ENCODE data around the gene STOX2.

The STOX2 gene

DNA sequence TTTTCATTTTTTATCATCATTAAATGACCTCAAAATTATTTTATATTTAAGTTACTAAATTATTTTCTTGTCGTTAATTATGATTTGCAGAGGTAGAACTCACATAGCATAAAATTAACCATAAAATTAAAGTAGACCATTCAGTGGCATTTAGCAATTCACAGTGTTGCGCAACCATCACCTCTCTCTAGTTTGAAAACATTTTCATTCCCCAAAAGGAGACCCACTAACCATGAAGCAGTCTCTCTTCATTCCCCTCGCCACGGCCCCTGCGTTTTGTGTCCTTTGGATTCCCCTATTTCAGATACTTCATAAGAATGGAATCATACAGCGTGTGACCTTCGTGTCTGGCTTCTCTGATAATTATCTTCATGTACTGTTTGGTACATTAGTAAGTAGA lies 157.7 kb downstream of the STOX2 start (continued):
- TF ChIP-seq ARNTL (CRISPR knock-in tag; IDR thresholded peaks at IDR 0.05; ENCODE audit: borderline replicate concordance, low read depth) (no peak), ZFP30 (CRISPR knock-in tag; IDR thresholded peaks at IDR 0.05) (no peak), ZFP3 (CRISPR knock-in tag; IDR thresholded peaks at IDR 0.05) (no peak), ISL1 (CRISPR knock-in tag; IDR thresholded peaks at IDR 0.05) (no peak), CSDC2 (CRISPR knock-in tag; IDR thresholded peaks at IDR 0.05) (no peak), PPARA (CRISPR knock-in tag; IDR thresholded peaks at IDR 0.05; ENCODE audit: borderline replicate concordance) (no peak), BACH2 (CRISPR knock-in tag; IDR thresholded peaks at IDR 0.05; ENCODE audit: borderline replicate concordance) (no peak)

DNA sequence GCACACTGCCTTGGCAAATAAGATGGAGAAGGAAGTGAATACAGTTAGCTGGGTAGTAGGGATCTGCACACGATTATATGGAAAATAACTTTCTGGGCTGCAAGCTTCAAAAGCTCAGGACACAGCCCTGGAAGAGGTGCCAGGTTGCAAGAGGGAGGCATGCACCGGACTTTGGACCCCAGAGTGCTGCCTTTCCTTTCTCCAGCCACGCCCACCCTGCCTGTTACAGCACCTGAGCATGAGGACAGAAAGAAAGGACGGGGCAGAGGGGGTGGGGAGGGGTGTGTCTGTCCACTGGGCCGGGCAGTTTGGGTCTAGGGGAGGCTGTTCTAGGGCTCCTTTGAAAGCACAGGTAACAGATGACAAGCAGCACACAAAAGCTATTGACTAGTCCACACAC lies 159.8 kb downstream of the STOX2 start:
- TF ChIP-seq, protein P1, sequence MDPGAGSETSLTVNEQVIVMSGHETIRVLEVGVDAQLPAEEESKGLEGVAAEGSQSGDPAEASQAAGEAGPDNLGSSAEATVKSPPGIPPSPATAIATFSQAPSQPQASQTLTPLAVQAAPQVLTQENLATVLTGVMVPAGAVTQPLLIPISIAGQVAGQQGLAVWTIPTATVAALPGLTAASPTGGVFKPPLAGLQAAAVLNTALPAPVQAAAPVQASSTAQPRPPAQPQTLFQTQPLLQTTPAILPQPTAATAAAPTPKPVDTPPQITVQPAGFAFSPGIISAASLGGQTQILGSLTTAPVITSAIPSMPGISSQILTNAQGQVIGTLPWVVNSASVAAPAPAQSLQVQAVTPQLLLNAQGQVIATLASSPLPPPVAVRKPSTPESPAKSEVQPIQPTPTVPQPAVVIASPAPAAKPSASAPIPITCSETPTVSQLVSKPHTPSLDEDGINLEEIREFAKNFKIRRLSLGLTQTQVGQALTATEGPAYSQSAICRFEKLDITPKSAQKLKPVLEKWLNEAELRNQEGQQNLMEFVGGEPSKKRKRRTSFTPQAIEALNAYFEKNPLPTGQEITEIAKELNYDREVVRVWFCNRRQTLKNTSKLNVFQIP (CRISPR knock-in tag; IDR thresholded peaks at IDR 0.05; ENCODE audit: borderline replicate concordance, low read depth), result no peak
- no peak for ATAC-seq

DNA sequence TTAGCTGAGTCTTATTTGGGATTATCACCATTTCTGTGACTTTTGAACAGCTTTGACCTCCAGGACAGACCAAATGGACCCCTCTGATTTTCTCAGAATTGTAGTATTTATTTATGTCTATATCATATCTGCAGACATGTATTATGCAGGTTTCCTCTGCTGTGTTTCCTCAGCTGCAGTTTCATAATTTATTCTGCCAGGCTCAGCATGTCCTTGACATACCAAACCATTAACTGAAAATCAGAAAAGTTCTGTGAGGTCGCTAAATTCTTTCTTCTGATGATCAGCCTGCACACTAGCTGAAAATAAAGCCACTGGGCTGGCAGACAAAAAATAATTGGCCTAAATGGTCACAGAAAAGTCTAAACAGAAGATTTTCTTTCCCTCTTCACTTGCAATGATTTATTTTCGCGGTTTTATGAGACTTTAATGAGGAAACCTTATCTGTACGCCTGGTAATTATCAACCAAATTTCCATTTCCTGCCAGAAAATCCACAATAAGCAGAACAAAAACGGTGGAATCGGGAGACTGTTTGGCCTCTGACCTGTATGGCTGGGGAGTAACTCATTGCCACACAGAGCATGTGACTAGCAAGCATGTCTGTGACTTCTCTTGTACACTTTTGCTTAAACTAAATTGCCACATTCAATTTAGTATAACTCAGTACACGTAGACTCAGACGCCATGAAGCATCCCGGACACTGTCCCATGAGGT lies 161.6 kb downstream of the STOX2 start:
- TF ChIP-seq RARB (CRISPR knock-in tag; IDR thresholded peaks at IDR 0.05) (no peak), TCF4 (CRISPR knock-in tag; IDR thresholded peaks at IDR 0.05; ENCODE audit: borderline replicate concordance) (no peak), ISL1 (CRISPR knock-in tag; IDR thresholded peaks at IDR 0.05) (peak; percentile 64), ZFP3 (CRISPR knock-in tag; IDR thresholded peaks at IDR 0.05) (0 out of 2 replicates have a peak, but pooled peaks have one; percentile 28), PPARA (CRISPR knock-in tag; IDR thresholded peaks at IDR 0.05; ENCODE audit: borderline replicate concordance) (no peak)
- TF ChIP-seq, protein P2, sequence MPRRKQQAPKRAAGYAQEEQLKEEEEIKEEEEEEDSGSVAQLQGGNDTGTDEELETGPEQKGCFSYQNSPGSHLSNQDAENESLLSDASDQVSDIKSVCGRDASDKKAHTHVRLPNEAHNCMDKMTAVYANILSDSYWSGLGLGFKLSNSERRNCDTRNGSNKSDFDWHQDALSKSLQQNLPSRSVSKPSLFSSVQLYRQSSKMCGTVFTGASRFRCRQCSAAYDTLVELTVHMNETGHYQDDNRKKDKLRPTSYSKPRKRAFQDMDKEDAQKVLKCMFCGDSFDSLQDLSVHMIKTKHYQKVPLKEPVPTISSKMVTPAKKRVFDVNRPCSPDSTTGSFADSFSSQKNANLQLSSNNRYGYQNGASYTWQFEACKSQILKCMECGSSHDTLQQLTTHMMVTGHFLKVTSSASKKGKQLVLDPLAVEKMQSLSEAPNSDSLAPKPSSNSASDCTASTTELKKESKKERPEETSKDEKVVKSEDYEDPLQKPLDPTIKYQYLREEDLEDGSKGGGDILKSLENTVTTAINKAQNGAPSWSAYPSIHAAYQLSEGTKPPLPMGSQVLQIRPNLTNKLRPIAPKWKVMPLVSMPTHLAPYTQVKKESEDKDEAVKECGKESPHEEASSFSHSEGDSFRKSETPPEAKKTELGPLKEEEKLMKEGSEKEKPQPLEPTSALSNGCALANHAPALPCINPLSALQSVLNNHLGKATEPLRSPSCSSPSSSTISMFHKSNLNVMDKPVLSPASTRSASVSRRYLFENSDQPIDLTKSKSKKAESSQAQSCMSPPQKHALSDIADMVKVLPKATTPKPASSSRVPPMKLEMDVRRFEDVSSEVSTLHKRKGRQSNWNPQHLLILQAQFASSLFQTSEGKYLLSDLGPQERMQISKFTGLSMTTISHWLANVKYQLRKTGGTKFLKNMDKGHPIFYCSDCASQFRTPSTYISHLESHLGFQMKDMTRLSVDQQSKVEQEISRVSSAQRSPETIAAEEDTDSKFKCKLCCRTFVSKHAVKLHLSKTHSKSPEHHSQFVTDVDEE (CRISPR knock-in tag; IDR thresholded peaks at IDR 0.05), result peak; percentile 90
- ATAC-seq, result no peak

DNA sequence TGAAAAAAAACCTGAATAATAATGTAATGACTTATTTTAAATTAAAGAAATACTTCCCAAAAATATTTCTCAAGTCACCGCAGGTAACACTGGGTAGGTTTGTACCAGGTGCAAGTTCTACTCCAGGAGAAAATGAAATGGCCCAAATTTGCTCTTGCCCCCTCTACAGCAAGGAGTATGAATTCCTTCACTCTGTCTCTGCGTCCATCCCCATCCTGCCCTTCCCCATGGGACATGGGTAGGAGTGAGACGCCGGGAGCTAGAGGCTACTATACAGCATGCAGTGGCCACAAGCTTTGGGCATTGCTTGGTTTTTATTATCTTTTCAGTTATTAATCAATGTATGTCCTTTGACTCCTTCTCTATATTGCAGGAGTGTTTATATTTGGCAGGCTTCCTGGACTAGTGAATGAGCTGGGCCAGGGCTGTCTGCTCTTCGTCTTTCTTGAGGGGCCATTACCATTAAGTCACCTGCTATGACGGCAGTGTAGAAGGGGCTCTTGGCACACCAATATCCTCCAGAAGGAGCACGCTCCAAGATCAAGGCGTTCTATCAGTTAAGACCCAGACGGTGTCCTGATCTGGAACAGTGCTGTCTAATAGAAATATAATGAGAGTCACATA lies 162.9 kb downstream of the STOX2 start:
- no peak for ATAC-seq
- no peak for TF ChIP-seq PPARA (CRISPR knock-in tag; IDR thresholded peaks at IDR 0.05; ENCODE audit: borderline replicate concordance)
- TF ChIP-seq SNAI2 (CRISPR knock-in tag; IDR thresholded peaks at IDR 0.05), result 0 out of 2 replicates have a peak, but pooled peaks have one; percentile 71
- TF ChIP-seq ISL1 (CRISPR knock-in tag; IDR thresholded peaks at IDR 0.05), result peak; percentile 60; the same call in 1 of the 2 replicates

Data from SK-N-SH treated with all-trans-retinoic acid at 6 μM for 48 hours (cell line).